AG10803 (cell line): ENCODE data around the gene FIGNL1.

Source experiments
- DNase-seq: peaks from one replicate; pipeline ENCODE4 v3.0.0; 2010; ENCODE audit warnings: low read depth
- H3K4me3 ChIP-seq: 2 replicates; pipeline ENCODE4 v1.5.1; 2011; ENCODE audit warnings: mild to moderate bottlenecking, low read length, control low read depth
- TF ChIP-seq, protein P1 (sequence below): conservative IDR thresholded peaks from 2 replicates; pipeline ENCODE4 v1.5.1; 2011; ENCODE audit warnings: mild to moderate bottlenecking, low read length, control low read depth, inconsistent platforms

The FIGNL1 gene

GRCh38 chr7:50409856-50410745 lies 40.0 kb downstream of the FIGNL1 start:
- no peak for DNase-seq

GRCh38 chr7:50406935-50407334 lies 43.2 kb downstream of the FIGNL1 start:
- DNase-seq = no peak
- TF ChIP-seq, protein P1, sequence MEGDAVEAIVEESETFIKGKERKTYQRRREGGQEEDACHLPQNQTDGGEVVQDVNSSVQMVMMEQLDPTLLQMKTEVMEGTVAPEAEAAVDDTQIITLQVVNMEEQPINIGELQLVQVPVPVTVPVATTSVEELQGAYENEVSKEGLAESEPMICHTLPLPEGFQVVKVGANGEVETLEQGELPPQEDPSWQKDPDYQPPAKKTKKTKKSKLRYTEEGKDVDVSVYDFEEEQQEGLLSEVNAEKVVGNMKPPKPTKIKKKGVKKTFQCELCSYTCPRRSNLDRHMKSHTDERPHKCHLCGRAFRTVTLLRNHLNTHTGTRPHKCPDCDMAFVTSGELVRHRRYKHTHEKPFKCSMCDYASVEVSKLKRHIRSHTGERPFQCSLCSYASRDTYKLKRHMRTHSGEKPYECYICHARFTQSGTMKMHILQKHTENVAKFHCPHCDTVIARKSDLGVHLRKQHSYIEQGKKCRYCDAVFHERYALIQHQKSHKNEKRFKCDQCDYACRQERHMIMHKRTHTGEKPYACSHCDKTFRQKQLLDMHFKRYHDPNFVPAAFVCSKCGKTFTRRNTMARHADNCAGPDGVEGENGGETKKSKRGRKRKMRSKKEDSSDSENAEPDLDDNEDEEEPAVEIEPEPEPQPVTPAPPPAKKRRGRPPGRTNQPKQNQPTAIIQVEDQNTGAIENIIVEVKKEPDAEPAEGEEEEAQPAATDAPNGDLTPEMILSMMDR = no peak

More at GRCh38 chr7:50409856-50410745, 40.0 kb downstream of the FIGNL1 start:
- H3K4me3 ChIP-seq = no peak overlapping the region
- TF ChIP-seq, protein P1 = no peak

GRCh38 chr7:50405221-50405620 lies 44.9 kb downstream of the FIGNL1 start:
- H3K4me3 ChIP-seq = no peak overlapping the region
- no peak for DNase-seq

More at GRCh38 chr7:50406935-50407334, 43.2 kb downstream of the FIGNL1 start:
- no peak overlapping the region for H3K4me3 ChIP-seq

DNA sequence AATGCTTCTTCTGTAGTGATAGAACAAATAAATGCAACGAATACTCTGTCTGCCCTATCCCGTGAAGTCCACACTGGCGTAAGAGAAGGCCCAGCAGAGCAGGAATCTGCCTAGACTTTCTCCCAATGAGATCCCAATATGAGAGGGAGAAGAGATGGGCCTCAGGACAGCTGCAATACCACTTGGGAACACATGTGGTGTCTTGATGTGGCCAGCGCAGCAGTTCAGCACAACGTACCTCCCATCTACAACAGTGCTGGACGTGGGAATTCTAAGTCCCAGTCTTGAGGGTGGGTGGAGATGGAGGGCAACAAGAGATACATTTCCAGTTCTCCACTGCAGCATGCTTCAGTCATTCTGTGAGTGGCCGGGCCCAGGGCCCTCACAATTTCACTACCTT lies 45.8 kb downstream of the FIGNL1 start:
- no peak for DNase-seq
- no peak overlapping the region for H3K4me3 ChIP-seq
- TF ChIP-seq, protein P1 = no peak

More at GRCh38 chr7:50405221-50405620, 44.9 kb downstream of the FIGNL1 start:
- TF ChIP-seq, protein P1 = no peak

DNA sequence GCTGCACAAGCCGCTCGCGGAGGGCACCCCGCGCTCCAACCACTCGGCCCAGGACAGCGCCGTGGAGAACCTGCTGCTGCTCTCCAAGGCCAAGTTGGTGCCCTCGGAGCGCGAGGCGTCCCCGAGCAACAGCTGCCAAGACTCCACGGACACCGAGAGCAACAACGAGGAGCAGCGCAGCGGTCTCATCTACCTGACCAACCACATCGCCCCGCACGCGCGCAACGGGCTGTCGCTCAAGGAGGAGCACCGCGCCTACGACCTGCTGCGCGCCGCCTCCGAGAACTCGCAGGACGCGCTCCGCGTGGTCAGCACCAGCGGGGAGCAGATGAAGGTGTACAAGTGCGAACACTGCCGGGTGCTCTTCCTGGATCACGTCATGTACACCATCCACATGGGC lies 50.0 kb downstream of the FIGNL1 start:
- DNase-seq = no peak
- H3K4me3 ChIP-seq = no peak overlapping the region
- TF ChIP-seq, protein P1 = no peak

DNA sequence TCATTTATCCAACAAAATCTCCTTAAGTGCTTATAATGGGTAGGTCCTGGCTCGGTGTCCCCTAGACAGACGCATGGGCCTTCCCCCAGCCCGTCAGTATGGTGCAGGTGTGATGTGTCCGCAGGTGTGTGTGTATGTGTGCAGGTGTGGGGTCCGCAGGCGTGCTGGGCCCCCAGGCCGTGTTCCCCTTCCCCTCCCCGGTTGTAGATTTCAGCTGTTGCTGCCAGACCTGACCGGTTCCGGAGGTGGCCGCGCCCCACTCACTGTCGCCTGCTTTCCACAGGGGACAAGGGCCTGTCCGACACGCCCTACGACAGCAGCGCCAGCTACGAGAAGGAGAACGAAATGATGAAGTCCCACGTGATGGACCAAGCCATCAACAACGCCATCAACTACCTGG lies 50.5 kb downstream of the FIGNL1 start:
- DNase-seq = no peak
- H3K4me3 ChIP-seq = no peak overlapping the region
- TF ChIP-seq, protein P1 = no peak

DNA sequence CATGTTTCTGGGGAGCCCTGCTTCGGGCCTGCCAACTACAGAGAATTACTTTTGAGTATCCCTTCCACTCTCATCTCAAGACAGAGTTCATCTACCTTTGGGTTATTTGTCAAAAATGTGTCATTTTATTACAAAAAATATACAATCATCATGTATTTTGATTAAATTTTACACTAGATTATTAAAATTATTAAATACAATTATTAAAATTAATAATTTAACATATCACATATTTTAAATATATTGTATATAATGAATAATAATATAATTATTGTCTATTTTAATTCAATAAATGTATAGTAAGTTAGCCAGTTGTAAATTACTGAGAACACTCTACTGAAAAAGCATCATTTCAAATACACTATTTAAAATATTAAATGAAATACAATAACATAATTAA lies 50.9 kb downstream of the FIGNL1 start:
- no peak for DNase-seq
- TF ChIP-seq, protein P1 = no peak

More for the DNA sequence above, 50.9 kb downstream of the FIGNL1 start:
- H3K4me3 ChIP-seq = no peak overlapping the region
